ENCODE results near the gene PRAMEF20.

The PRAMEF20 gene

GRCh38 chr1:13465515-13465914 is 55.3 kb downstream of the PRAMEF20 start:
- DNase-seq = no peak

- no peak for DNase-seq
Measured at GRCh38 chr1:13469343-13469742, 59.1 kb downstream of the PRAMEF20 start.
